NCI-H1694 treated with DMSO at 0.1 percent for 48 hours (cell line): ENCODE results near the gene RCCD1.

Source experiments
- DNase-seq: peaks from one replicate; lab custom pipeline; 2025; lab: John Stamatoyannopoulos, UW

The RCCD1 gene

GRCh38 chr15:90942354-90943120, 12.1 kb upstream of the RCCD1 start:
- no peak for DNase-seq

- no peak for DNase-seq
These were observed 9.6 kb upstream of the RCCD1 start for GRCh38 chr15:90945091-90945490.

- no peak for DNase-seq
These were observed 8.1 kb upstream of the RCCD1 start for GRCh38 chr15:90946538-90946937.

- DNase-seq = no peak
These were observed 7.6 kb upstream of the RCCD1 start for GRCh38 chr15:90946941-90947576.

GRCh38 chr15:90947577-90948357, 6.9 kb upstream of the RCCD1 start:
- DNase-seq = no peak

- DNase-seq = no peak
These were observed 6.2 kb upstream of the RCCD1 start for GRCh38 chr15:90948506-90948905.

- no peak for DNase-seq
These were observed 4.6 kb upstream of the RCCD1 start for GRCh38 chr15:90949979-90950675.

- DNase-seq = no peak
These were observed 4.0 kb upstream of the RCCD1 start for GRCh38 chr15:90950676-90951075.

- DNase-seq = no peak
These were observed 1.6 kb upstream of the RCCD1 start for GRCh38 chr15:90952901-90953677.

- no peak for DNase-seq
These were observed 555 bp upstream of the RCCD1 start for GRCh38 chr15:90953947-90954711.

GRCh38 chr15:90955624-90956273, 1.1 kb downstream of the RCCD1 start:
- DNase-seq = peak; percentile 24

GRCh38 chr15:90956274-90957030, 1.8 kb downstream of the RCCD1 start:
- peak; percentile 29 for DNase-seq

- no peak for DNase-seq
These were observed 2.5 kb downstream of the RCCD1 start for GRCh38 chr15:90957031-90957790.

GRCh38 chr15:90957791-90958190, 3.1 kb downstream of the RCCD1 start:
- DNase-seq = no peak

- DNase-seq = no peak
These were observed 4.4 kb downstream of the RCCD1 start for GRCh38 chr15:90959028-90959595.

- DNase-seq = peak; percentile 87
These were observed 5.2 kb downstream of the RCCD1 start for GRCh38 chr15:90959894-90960293.

- DNase-seq = peak; percentile 1
These were observed 5.8 kb downstream of the RCCD1 start for GRCh38 chr15:90960298-90961091.
